ENCODE results near the gene RRP1B.
A peak's percentile ranks its signal among the peaks of the same experiment; 100 is the strongest.
"Not testable (repeated sequence)": the region's sequence is repeated elsewhere in the genome, so short reads cannot be mapped to it uniquely, and the experiment has no call there.

RRP1B gene

GRCh38 chr21:43643193-43643592 lies 16.2 kb upstream of the RRP1B start:
- DNase-seq (ENCODE audit: low read depth) = no peak

GRCh38 chr21:43644071-43644470 lies 15.3 kb upstream of the RRP1B start:
- DNase-seq (ENCODE audit: low read depth) = no peak

- peak; percentile 61 for DNase-seq (ENCODE audit: low read depth)
Measured at GRCh38 chr21:43644609-43645008, 14.8 kb upstream of the RRP1B start.

GRCh38 chr21:43645136-43645891 lies 14.0 kb upstream of the RRP1B start:
- peak; percentile 73 for DNase-seq (ENCODE audit: low read depth)

GRCh38 chr21:43645976-43646375 lies 13.4 kb upstream of the RRP1B start:
- DNase-seq (ENCODE audit: low read depth) = no peak

GRCh38 chr21:43646550-43647260 lies 12.7 kb upstream of the RRP1B start:
- DNase-seq (ENCODE audit: low read depth) = peak; percentile 73

GRCh38 chr21:43648171-43648570 lies 11.2 kb upstream of the RRP1B start:
- DNase-seq (ENCODE audit: low read depth) = no peak

- not testable (repeated sequence) for DNase-seq (ENCODE audit: low read depth)
Measured at GRCh38 chr21:43651926-43652325, 7.4 kb upstream of the RRP1B start.

- DNase-seq (ENCODE audit: low read depth) = no peak
Measured at GRCh38 chr21:43652616-43653015, 6.7 kb upstream of the RRP1B start.

- no peak for DNase-seq (ENCODE audit: low read depth)
Measured at GRCh38 chr21:43653626-43654025, 5.7 kb upstream of the RRP1B start.

GRCh38 chr21:43654806-43655489 lies 4.4 kb upstream of the RRP1B start:
- no peak for DNase-seq (ENCODE audit: low read depth)

- DNase-seq (ENCODE audit: low read depth) = no peak
Measured at GRCh38 chr21:43657355-43658087, 1.8 kb upstream of the RRP1B start.

GRCh38 chr21:43658088-43658741 lies 1.1 kb upstream of the RRP1B start:
- DNase-seq (ENCODE audit: low read depth) = no peak

- no peak for DNase-seq (ENCODE audit: low read depth)
Measured at GRCh38 chr21:43658769-43659135, 608 bp upstream of the RRP1B start.

GRCh38 chr21:43662286-43662685 lies 2.9 kb downstream of the RRP1B start:
- DNase-seq (ENCODE audit: low read depth) = no peak

GRCh38 chr21:43663033-43663432 lies 3.7 kb downstream of the RRP1B start:
- no peak for DNase-seq (ENCODE audit: low read depth)

GRCh38 chr21:43664358-43664757 lies 5.0 kb downstream of the RRP1B start:
- no peak for DNase-seq (ENCODE audit: low read depth)

GRCh38 chr21:43665879-43666278 lies 6.5 kb downstream of the RRP1B start:
- no peak for DNase-seq (ENCODE audit: low read depth)

GRCh38 chr21:43667191-43667904 lies 8.0 kb downstream of the RRP1B start:
- peak; percentile 84 for DNase-seq (ENCODE audit: low read depth)

- DNase-seq (ENCODE audit: low read depth) = no peak
Measured at GRCh38 chr21:43669828-43670605, 10.7 kb downstream of the RRP1B start.

Data from stromal cell of bone marrow (primary cell).